Small intestine (tissue), 7 donors: ENCODE data around the gene PDE10A. TPM values are rescaled to one million over a fixed set of nuclear protein-coding genes. Genes with fewer than 3 reads are reported as not detected.

Experiments
- DNase-seq, 2 donors: peaks; one replicate each; pipeline versions ENCODE4 v3.0.0 to v3.0.0-alpha.2; 2013
- FAIRE-seq: peaks from 2 replicates; lab custom pipeline; 2012; peaks lifted over from hg19 to GRCh38; lab: Jason Lieb, UNC
- H3K27ac ChIP-seq, 3 donors: one replicate each; pipeline ENCODE4 v1.5.1; 2013; ENCODE audit warnings: low read length in 2 of 3, mild to moderate bottlenecking in 2 of 3, control low read depth in 1 of 3, inconsistent platforms in 1 of 3, low read depth in 1 of 3, moderate library complexity in 1 of 3
- H3K27me3 ChIP-seq, 3 donors: one replicate each; pipeline ENCODE4 v1.6.1; 2013; ENCODE audit warnings: low read length in 3 of 3, inconsistent platforms in 1 of 3; ENCODE audit not compliant: control insufficient read depth in 3 of 3, insufficient read depth in 3 of 3
- H3K36me3 ChIP-seq, 3 donors: one replicate each; pipeline ENCODE4 v1.6.1; 2013; ENCODE audit warnings: low read length in 3 of 3, inconsistent platforms in 1 of 3, low read depth in 1 of 3, mild to moderate bottlenecking in 1 of 3, moderate library complexity in 1 of 3; ENCODE audit not compliant: control insufficient read depth in 3 of 3, insufficient read depth in 2 of 3
- H3K4me1 ChIP-seq, 3 donors: one replicate each; pipeline ENCODE4 v1.6.1; 2013; ENCODE audit warnings: low read length in 2 of 3, inconsistent platforms in 1 of 3, low read depth in 1 of 3, mild to moderate bottlenecking in 1 of 3, moderate library complexity in 1 of 3; ENCODE audit not compliant: control insufficient read depth in 3 of 3, insufficient read depth in 2 of 3
- H3K4me3 ChIP-seq, 3 donors: one replicate each; pipeline ENCODE4 v1.5.1; 2013; ENCODE audit warnings: low read length in 3 of 3, control low read depth in 1 of 3, inconsistent platforms in 1 of 3, low read depth in 1 of 3, mild to moderate bottlenecking in 1 of 3, moderate library complexity in 1 of 3
- H3K9me3 ChIP-seq, 2 donors: one replicate each; pipeline ENCODE4 v1.6.1; 2013; ENCODE audit warnings: low read depth in 1 of 2, low read length in 1 of 2; ENCODE audit not compliant: control insufficient read depth in 2 of 2, insufficient read depth in 1 of 2
- WGBS, 3 donors: extraction: QIAGEN DNeasy Blood & Tissue Kit; methylation state at CpG; one replicate each; pipeline ENCODE4 v1.1.7; 2013; 5-methylcytosine and 5-hydroxymethylcytosine counted together
- polyA plus RNA-seq, 4 donors: library from polyadenylated mRNA; stranded (reverse) in 3 of 4; unstranded in 1 of 4; fragments of 200-250 nt in 3 of 4; fragments of 120-200 nt in 1 of 4; gene quantifications; one replicate each; pipeline versions ENCODE4 v1.2.1 to v1.2.3, GENCODE V29; 2013
- donor health status: healthy with polysubstance abuse.
- donor health status: control.
- donor health status: control.
- donor health status: Bipolar disorder and iron deficiency.
- donor health status: healthy.

PDE10A gene
- polyA plus RNA-seq, 4 donors = 0.22 to 2.0 (median 0.90) TPM

DNA sequence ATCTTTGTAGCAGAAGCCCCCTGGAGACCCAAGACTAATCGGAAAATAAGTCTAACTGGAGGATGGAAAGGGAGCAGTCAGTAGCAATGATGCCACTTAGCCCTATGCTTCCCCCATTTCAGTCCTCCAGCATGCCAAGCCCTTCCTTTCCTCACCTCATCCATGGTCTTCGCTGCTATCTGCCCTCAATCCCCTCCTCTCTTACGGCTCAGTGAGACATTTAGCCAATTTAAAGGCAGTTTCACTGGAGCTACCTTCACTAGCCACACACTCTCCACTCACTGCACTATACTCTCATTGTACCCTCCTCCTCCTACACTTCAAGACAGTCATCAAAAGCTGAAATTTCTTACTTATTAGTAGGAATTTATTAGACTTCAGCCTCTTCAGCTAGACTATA, 111.2 kb downstream of the PDE10A start:
- Histone ChIP-seq H3K9me3 (no peaks in the 10 kb centered on the region), H3K4me1 (no peaks in the 10 kb centered on the region), H3K36me3 (no peaks in the 10 kb centered on the region), H3K4me3 (no peak overlapping the region), H3K27ac (no peak overlapping the region), H3K27me3 (no peaks in the 10 kb centered on the region)
- DNase-seq (no peak), FAIRE-seq (no peak)
- 65 to 83% (median 76%) methylated on average over 3 of the region's 3 CpGs for whole genome bisulfite sequencing, 3 donors

DNA sequence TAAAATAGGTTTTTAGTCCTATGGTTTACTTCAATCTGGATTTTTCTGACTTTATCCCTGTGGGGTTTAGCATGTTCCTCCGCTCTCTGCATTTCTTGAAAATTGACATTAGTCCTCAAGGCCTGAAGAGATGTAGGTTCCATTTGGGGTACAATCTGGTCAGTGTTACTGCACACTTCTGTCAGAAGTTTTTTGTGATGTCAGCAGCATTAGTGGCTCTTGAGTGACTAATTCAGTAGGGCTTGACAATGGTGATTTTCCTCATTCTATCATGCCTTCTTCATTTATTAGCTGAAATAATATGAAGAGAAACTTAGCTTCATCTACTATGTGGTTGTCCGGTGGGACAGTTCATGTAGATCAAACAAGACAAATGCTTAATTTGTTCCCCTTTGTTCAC, 114.6 kb downstream of the PDE10A start:
- no peak for DNase-seq
- WGBS, 3 donors = 90 to 96% (median 94%) methylated on average over 2 of the region's 2 CpGs
- Histone ChIP-seq H3K4me1 (no peaks in the 10 kb centered on the region), H3K27me3 (no peaks in the 10 kb centered on the region), H3K4me3 (no peak overlapping the region), H3K27ac (no peak overlapping the region), H3K9me3 (no peaks in the 10 kb centered on the region), H3K36me3 (no peaks in the 10 kb centered on the region)
- FAIRE-seq = no peak

DNA sequence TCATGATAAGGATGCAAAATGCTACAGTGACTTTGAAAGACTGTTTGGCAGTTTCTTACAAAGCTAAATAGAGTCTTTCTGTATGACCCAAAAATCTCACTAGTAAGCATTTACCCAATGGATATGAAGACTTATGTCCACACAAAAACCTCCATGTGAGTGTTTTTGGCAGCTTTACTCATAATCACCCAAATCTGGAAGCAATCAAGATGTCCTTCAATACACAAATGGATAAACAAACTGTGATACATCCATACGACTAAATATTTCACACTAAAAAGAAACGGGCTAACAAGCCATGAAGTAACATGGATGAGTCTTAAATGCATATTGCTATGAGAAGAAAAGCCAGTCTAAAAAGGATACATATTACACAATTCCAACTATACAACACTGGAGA, 117.2 kb downstream of the PDE10A start:
- H3K4me3 ChIP-seq = no peak overlapping the region
- H3K27me3 ChIP-seq = no peaks in the 10 kb centered on the region
- DNase-seq (no peak), FAIRE-seq (no peak)
- 66 to 88% (median 78%) methylated on average over 2 of the region's 2 CpGs for WGBS, 3 donors
- no peaks in the 10 kb centered on the region for H3K9me3 ChIP-seq
- H3K27ac ChIP-seq = no peak overlapping the region
- H3K36me3 ChIP-seq = no peaks in the 10 kb centered on the region
- no peaks in the 10 kb centered on the region for H3K4me1 ChIP-seq

DNA sequence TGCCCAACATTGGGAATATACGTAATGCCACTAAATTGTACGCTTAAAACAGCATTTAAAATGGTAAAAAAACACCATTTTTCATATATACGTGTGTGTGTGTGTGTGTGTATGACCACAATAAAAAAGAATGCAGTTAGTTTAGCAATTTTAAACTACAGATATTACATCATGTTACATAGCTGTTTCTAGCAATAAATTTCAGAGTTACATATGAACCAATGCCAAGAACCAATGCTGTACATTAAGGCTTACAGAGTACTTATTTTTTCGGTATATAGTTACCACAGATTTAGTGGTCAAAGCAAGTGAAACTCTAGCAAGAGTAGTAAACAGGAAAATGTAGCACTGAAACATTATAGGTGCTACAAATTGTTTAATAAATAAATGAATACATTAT, 119.3 kb downstream of the PDE10A start:
- Histone ChIP-seq H3K9me3 (no peaks in the 10 kb centered on the region), H3K36me3 (no peaks in the 10 kb centered on the region), H3K4me3 (no peak overlapping the region), H3K4me1 (no peaks in the 10 kb centered on the region), H3K27me3 (no peaks in the 10 kb centered on the region), H3K27ac (no peak overlapping the region)
- WGBS, 3 donors = 87 to 92% (median 88%) methylated on average over 4 of the region's 4 CpGs
- DNase-seq (no peak), FAIRE-seq (no peak)

DNA sequence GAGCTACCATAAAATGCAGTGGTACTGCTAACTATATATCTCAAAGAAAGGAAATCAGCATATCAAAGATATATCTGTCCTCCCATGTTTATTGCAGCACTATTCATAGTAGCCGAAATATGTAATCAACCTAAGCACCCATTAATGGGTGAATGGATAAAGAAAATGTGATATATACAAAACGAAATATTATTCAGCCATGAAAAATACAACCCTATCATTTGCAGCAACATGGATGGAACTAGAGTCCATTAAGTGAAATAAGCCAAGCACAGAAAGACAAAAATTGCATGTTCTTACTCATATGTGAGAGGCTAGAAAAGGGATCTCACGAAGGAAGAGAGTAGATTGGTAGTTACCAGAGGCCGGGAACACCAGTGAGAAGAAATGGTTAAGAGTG, 126.1 kb downstream of the PDE10A start:
- Histone ChIP-seq H3K27ac (no peak overlapping the region), H3K9me3 (no peaks in the 10 kb centered on the region), H3K27me3 (no peaks in the 10 kb centered on the region), H3K36me3 (no peaks in the 10 kb centered on the region), H3K4me3 (no peak overlapping the region), H3K4me1 (no peaks in the 10 kb centered on the region)
- 89 to 91% (median 90%) methylated on average over 4 of the region's 4 CpGs for WGBS, 3 donors
- FAIRE-seq (no peak), DNase-seq (no peak)

DNA sequence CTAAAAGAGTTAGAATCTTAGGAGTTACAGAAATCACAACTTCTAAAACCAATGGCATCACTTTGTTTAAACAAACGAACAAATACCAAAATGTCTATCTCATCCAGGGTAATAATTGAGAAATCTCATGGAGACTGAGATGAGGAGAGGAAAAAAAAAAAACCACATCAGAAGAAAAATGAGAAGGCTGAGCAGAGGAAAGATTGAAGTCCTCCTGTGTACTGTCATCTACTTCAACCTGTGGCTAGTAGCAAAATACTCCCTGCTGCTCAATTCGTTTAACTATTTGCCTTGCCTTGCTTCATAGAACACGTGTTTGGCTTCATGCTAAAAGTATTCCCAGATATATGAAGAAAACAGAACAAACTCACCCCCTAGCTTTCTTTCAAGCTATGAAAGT, 143.7 kb downstream of the PDE10A start:
- 76 to 93% (median 82%) methylated on average over 3 of the region's 3 CpGs for WGBS, 3 donors
- no peaks in the 10 kb centered on the region for H3K36me3 ChIP-seq
- no peak overlapping the region for H3K4me3 ChIP-seq
- H3K27me3 ChIP-seq = no peaks in the 10 kb centered on the region
- no peaks in the 10 kb centered on the region for H3K4me1 ChIP-seq
- DNase-seq = no peak
- H3K9me3 ChIP-seq = no peaks in the 10 kb centered on the region
- FAIRE-seq = no peak
- no peak overlapping the region for H3K27ac ChIP-seq

DNA sequence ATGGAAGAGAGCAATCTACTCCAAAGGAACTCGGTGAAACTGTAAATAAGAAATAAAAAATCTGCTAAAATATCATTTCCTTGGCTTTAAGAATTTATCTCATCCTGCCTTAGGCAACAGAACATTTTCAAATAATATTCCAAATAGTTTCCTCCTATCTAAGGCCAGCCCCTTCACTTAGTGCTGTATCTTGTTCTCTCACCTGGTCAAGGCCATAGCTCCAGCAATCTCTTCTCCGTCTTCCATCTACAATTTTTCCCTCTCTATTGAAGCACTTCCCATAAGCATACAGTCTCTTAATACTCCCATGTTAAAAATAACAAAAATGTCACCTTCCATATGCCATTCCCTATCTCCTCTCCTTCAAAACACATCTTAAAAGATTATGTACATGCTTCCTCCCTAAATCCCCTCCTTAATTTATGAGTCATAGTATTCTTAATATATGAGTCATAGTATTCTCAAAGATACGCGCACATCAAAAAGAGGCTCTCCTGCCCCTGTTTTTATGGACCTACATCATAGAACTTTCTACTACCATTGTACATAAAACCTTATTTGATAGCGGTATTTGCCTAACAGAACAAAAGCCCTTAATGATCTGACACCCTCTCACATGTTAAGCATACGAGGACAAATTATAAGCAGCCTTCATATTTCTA, 146.9 kb downstream of the PDE10A start:
- FAIRE-seq = no peak
- 26 to 72% (median 37%) methylated on average over 6 of the region's 6 CpGs for WGBS, 3 donors
- Histone ChIP-seq H3K36me3 (no peaks in the 10 kb centered on the region), H3K27me3 (no peaks in the 10 kb centered on the region), H3K4me3 (no peak overlapping the region), H3K4me1 (no peaks in the 10 kb centered on the region), H3K9me3 (no peaks in the 10 kb centered on the region), H3K27ac (no peak overlapping the region)
- peak in 1 of 2 donors; percentile 16 for DNase-seq

DNA sequence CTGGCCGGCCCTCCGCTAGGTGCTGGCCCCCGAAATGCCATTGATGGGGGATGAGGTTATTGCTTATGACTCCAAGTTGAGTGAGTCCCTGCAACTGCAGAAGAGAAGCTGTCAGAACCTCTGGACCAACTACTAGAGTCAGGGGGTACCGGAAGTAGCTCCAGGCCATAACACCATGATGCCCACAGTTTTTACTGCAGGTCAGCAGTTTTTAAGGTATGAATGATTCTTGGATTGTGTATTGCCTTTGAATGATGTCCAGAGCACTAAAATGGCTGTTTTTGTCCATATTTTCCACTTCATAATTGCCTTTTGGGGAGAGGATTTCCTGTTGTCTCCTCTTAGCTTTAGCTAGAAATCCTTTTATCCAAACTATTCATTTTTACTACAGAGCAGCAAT, 148.4 kb downstream of the PDE10A start:
- Histone ChIP-seq H3K4me3 (no peak overlapping the region), H3K36me3 (no peaks in the 10 kb centered on the region), H3K9me3 (no peaks in the 10 kb centered on the region), H3K4me1 (no peaks in the 10 kb centered on the region), H3K27ac (no peak overlapping the region), H3K27me3 (no peaks in the 10 kb centered on the region)
- WGBS, 3 donors = 90 to 96% (median 94%) methylated on average over 4 of the region's 4 CpGs
- DNase-seq (no peak), FAIRE-seq (no peak)

DNA sequence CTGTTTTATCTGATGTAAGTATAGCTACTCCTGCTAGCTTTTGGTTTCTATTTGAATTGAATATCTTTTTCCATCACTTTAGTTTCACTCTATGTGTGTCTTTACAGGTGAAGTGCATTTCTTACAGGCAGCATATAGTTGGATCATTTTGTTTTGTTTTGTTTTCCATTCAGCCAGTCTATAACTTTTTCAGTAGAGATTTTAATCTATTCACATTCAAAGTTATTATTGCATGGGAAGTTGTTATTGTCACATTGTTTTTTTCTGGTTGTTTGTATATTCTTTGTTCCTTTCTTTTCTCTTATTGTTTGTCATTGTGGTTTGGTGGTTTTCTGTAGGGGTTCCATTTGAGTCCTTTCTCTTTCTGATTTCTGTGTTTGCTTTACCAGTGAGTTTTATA, 151.2 kb downstream of the PDE10A start:
- no peaks in the 10 kb centered on the region for H3K4me1 ChIP-seq
- H3K4me3 ChIP-seq = no peak overlapping the region
- no peaks in the 10 kb centered on the region for H3K27me3 ChIP-seq
- H3K36me3 ChIP-seq = no peaks in the 10 kb centered on the region
- no peak for FAIRE-seq
- H3K9me3 ChIP-seq = no peaks in the 10 kb centered on the region
- no peak for DNase-seq
- H3K27ac ChIP-seq = no peak overlapping the region
